Astrocyte (in vitro differentiated cells and primary cell): Measurements from ENCODE around the gene SYNM. TPM values are rescaled to one million over a fixed set of nuclear protein-coding genes. Genes with fewer than 3 reads are reported as not detected.
"Not testable (repeated sequence)": the region's sequence is repeated elsewhere in the genome, so short reads cannot be mapped to it uniquely, and the experiment has no call there.

Experiments used
- DNase-seq: peaks from one replicate; pipeline ENCODE4 v3.0.0-alpha.2; 2010; ENCODE audit warnings: low read depth
- FAIRE-seq: peaks from 2 replicates; lab custom pipeline; 2011; peaks lifted over from hg19 to GRCh38; lab: Jason Lieb, UNC
- H2AFZ ChIP-seq: 2 replicates; pipeline ENCODE4 v1.6.0; 2012; ENCODE audit warnings: low read depth, low read length, inconsistent platforms
- H3K27ac ChIP-seq: 2 replicates; pipeline ENCODE4 v1.5.1; 2011; ENCODE audit warnings: low read depth, low read length, inconsistent platforms
- H3K27me3 ChIP-seq: 2 replicates; pipeline ENCODE4 v1.6.0; 2011; ENCODE audit warnings: low read length, inconsistent platforms; ENCODE audit not compliant: insufficient read depth
- H3K36me3 ChIP-seq: 2 replicates; pipeline ENCODE4 v1.5.1; 2011; ENCODE audit warnings: low read length, inconsistent platforms; ENCODE audit not compliant: insufficient read depth
- H3K4me1 ChIP-seq: 2 replicates; pipeline ENCODE4 v1.5.1; 2011; ENCODE audit warnings: low read length, inconsistent platforms; ENCODE audit not compliant: insufficient read depth
- H3K4me2 ChIP-seq: 2 replicates; pipeline ENCODE4 v1.6.0; 2012; ENCODE audit warnings: low read length, inconsistent platforms
- H3K4me3 ChIP-seq: 2 replicates; pipeline ENCODE4 v1.5.1; 2011; ENCODE audit warnings: low read depth, mild to moderate bottlenecking, low read length, inconsistent platforms; ENCODE audit not compliant: insufficient read depth
- H3K79me2 ChIP-seq: 2 replicates; pipeline ENCODE4 v1.6.0; 2012; ENCODE audit warnings: mild to moderate bottlenecking, low read length, inconsistent platforms; ENCODE audit not compliant: insufficient read depth
- H3K9ac ChIP-seq: 2 replicates; pipeline ENCODE4 v1.6.0; 2012; ENCODE audit warnings: mild to moderate bottlenecking, low read length, inconsistent platforms
- H3K9me3 ChIP-seq: 2 replicates; pipeline ENCODE4 v1.5.1; 2012; ENCODE audit warnings: low read depth, mild to moderate bottlenecking, low read length, inconsistent platforms; ENCODE audit not compliant: insufficient read depth
- H4K20me1 ChIP-seq: 2 replicates; pipeline ENCODE4 v1.6.0; 2012; ENCODE audit warnings: low read length, inconsistent platforms; ENCODE audit not compliant: insufficient read depth
- H3K27ac Mint-ChIP-seq: one replicate; pipeline ENCODE4 v1.8.0; 2021; ENCODE audit warnings: mild to moderate bottlenecking, mixed read lengths; ENCODE audit not compliant: unreplicated experiment
- H3K27me3 Mint-ChIP-seq: one replicate; pipeline ENCODE4 v1.8.0; 2021; ENCODE audit warnings: low read depth, mixed read lengths; ENCODE audit not compliant: unreplicated experiment
- H3K36me3 Mint-ChIP-seq: one replicate; pipeline ENCODE4 v1.8.0; 2021; ENCODE audit warnings: low read depth, mixed read lengths; ENCODE audit not compliant: unreplicated experiment
- H3K4me1 Mint-ChIP-seq: one replicate; pipeline ENCODE4 v1.8.0; 2021; ENCODE audit warnings: low read depth, mixed read lengths; ENCODE audit not compliant: unreplicated experiment
- H3K4me3 Mint-ChIP-seq: one replicate; pipeline ENCODE4 v1.8.0; 2021; ENCODE audit warnings: mild to moderate bottlenecking, moderate library complexity, mixed read lengths; ENCODE audit not compliant: unreplicated experiment
- H3K9me3 Mint-ChIP-seq: one replicate; pipeline ENCODE4 v1.8.0; 2021; ENCODE audit warnings: mild to moderate bottlenecking, mixed read lengths; ENCODE audit not compliant: unreplicated experiment
- EZH2 ChIP-seq: IDR thresholded peaks from 2 replicates; pipeline ENCODE4 v1.6.1; 2012; ENCODE audit warnings: mild to moderate bottlenecking, low read length, inconsistent platforms; ENCODE audit not compliant: insufficient read depth
- total RNA-seq: library from RNA; stranded (reverse); gene quantifications from 2 replicates; pipeline ENCODE4 v1.2.1, GENCODE V29; 2021
- TF ChIP-seq, protein P1 (sequence below): IDR thresholded peaks from 2 replicates; pipeline ENCODE4 v1.5.1; 2011; ENCODE audit warnings: low read depth, mild to moderate bottlenecking, inconsistent platforms, low read length, moderate library complexity; ENCODE audit not compliant: insufficient read depth

The SYNM gene
- total RNA-seq, 1 donor from 2014 or later: 9.7 TPM

DNA sequence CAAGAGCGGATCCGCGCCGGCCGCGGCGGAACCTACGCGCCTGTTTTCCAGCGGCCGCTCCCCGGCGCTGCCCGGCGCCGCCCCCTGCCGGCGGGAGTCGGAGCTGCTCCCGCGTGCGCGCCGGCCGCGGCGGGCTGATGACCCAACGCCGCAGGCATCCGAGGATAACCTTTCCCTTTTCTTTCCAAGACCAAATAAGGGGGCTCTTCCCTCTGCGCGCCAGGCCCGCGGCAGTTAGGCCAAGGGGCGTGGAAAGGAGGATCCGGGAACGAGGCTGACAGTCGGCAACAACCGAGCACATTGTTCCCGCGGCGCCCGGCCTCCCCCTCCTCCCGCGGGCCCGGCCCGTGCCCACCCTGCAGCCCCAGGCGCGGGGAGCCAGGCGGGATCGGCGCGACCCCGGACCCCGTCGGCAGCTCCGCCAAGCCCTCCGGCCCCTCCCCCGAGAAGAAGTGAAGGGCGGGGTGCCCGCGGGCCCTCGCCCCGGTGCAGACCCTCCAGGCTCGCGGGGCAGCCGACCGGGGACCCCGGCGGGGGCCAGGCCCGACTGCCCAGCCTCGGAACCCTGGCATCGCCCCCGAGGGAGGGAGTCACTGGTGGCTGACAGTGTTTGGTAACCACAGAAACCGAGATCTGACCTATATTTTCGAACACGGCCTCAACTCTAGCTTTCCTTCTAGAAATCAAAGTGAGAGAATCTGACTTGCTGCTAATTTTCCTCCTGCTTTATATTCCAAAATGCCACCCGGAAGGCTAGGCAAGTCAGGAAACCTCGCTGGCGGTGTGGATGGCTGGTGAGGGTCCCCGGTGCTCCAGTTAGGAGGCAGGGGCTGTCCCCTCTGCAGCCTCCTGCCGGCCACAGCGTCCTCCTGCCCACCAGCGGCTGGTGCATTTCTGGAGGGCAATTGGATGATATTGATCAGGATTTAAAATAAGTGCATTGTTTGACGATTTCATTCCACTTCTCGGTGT is 45.6 kb upstream of the SYNM start:
- H3K9me3 Mint-ChIP-seq: peaks cover 2% of the 10 kb centered on the region
- Histone ChIP-seq H3K9ac (peak overlapping the region; percentile 87), H3K79me2 (no peaks in the 10 kb centered on the region), H4K20me1 (no peaks in the 10 kb centered on the region), H2AFZ (peak overlapping the region; percentile 81), H3K4me3 (peak overlapping the region; percentile 57), H3K9me3 (no peaks in the 10 kb centered on the region), H3K27me3 (peaks cover 3% of the 10 kb centered on the region), H3K4me1 (peaks cover 7% of the 10 kb centered on the region), H3K27ac (peak overlapping the region; percentile 59), H3K4me2 (peak overlapping the region; percentile 88), H3K36me3 (no peaks in the 10 kb centered on the region)
- peaks cover 2% of the 10 kb centered on the region for H3K27me3 Mint-ChIP-seq
- peak; percentile 74 for DNase-seq
- H3K27ac Mint-ChIP-seq: peak overlapping the region; percentile 87
- TF ChIP-seq, protein P1, sequence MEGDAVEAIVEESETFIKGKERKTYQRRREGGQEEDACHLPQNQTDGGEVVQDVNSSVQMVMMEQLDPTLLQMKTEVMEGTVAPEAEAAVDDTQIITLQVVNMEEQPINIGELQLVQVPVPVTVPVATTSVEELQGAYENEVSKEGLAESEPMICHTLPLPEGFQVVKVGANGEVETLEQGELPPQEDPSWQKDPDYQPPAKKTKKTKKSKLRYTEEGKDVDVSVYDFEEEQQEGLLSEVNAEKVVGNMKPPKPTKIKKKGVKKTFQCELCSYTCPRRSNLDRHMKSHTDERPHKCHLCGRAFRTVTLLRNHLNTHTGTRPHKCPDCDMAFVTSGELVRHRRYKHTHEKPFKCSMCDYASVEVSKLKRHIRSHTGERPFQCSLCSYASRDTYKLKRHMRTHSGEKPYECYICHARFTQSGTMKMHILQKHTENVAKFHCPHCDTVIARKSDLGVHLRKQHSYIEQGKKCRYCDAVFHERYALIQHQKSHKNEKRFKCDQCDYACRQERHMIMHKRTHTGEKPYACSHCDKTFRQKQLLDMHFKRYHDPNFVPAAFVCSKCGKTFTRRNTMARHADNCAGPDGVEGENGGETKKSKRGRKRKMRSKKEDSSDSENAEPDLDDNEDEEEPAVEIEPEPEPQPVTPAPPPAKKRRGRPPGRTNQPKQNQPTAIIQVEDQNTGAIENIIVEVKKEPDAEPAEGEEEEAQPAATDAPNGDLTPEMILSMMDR: peak; percentile 53
- no peak for TF ChIP-seq EZH2
- H3K36me3 Mint-ChIP-seq: no peaks in the 10 kb centered on the region
- no peak for FAIRE-seq
- H3K4me3 Mint-ChIP-seq: peak overlapping the region; percentile 79
- H3K4me1 Mint-ChIP-seq: no peaks in the 10 kb centered on the region

DNA sequence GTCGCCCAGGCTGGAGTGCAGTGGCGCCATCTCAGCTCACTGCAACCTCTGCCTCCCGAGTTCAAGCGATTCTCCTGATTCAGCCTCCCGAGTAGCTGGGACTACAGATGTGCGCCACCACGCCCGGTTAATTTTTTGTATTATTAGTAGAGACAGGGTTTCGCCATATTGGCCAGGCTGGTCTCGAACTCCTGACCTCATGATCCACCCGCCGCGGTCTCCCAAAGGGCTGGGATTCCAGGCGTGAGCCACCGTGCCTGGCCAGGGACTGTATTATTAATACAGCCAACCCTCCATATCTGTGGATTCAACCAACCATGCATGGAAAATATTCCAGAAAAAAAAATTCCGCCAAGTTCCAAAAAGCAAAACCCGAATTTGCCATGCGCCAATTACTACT is 44.7 kb upstream of the SYNM start:
- not testable (repeated sequence) for H3K4me2 ChIP-seq, FAIRE-seq, H2AFZ ChIP-seq, H3K27ac ChIP-seq, H3K27me3 Mint-ChIP-seq, H3K4me1 ChIP-seq, H3K9me3 Mint-ChIP-seq, H3K36me3 ChIP-seq, H3K4me3 ChIP-seq, H3K4me3 Mint-ChIP-seq, H3K36me3 Mint-ChIP-seq, H3K79me2 ChIP-seq, H4K20me1 ChIP-seq, H3K4me1 Mint-ChIP-seq, H3K9me3 ChIP-seq, DNase-seq, H3K27me3 ChIP-seq, H3K9ac ChIP-seq
- peak overlapping the region; percentile 87 for H3K27ac Mint-ChIP-seq

DNA sequence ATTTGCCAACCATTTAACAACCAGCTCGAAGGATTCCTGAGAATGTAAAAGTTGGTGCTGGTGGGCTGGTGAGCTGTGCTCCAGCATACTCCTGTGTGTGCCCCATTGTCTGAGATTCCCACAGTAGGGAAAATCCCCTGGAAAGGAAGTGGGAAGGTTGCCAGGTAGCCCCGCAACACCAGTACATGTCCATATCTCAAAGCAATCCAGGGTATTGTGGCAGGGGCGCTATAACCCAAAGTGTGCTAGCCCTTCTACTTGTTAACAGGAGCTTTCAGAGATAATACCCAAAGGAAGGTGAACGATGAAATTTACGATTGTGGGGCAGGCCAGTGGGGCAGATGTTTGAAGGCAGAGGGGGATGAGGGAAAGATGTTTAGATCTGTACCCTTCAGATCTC is 42.7 kb upstream of the SYNM start:
- DNase-seq (no peak), FAIRE-seq (no peak)
- Histone ChIP-seq H3K9ac (no peak overlapping the region), H3K9me3 (no peaks in the 10 kb centered on the region), H2AFZ (no peak overlapping the region), H3K27ac (no peak overlapping the region), H3K79me2 (no peaks in the 10 kb centered on the region), H3K27me3 (peaks cover 3% of the 10 kb centered on the region), H3K4me2 (no peak overlapping the region), H3K36me3 (no peaks in the 10 kb centered on the region), H4K20me1 (no peaks in the 10 kb centered on the region), H3K4me1 (peaks cover 7% of the 10 kb centered on the region), H3K4me3 (no peak overlapping the region)
- Mint-ChIP-seq H3K9me3 (peaks cover 3% of the 10 kb centered on the region), H3K4me3 (no peak overlapping the region), H3K27me3 (peaks cover 18% of the 10 kb centered on the region), H3K4me1 (no peaks in the 10 kb centered on the region), H3K27ac (peak overlapping the region; percentile 41), H3K36me3 (no peaks in the 10 kb centered on the region)
- TF ChIP-seq, protein P1: no peak
